ENCODE results near the gene PEX13.

PEX13 gene

DNA sequence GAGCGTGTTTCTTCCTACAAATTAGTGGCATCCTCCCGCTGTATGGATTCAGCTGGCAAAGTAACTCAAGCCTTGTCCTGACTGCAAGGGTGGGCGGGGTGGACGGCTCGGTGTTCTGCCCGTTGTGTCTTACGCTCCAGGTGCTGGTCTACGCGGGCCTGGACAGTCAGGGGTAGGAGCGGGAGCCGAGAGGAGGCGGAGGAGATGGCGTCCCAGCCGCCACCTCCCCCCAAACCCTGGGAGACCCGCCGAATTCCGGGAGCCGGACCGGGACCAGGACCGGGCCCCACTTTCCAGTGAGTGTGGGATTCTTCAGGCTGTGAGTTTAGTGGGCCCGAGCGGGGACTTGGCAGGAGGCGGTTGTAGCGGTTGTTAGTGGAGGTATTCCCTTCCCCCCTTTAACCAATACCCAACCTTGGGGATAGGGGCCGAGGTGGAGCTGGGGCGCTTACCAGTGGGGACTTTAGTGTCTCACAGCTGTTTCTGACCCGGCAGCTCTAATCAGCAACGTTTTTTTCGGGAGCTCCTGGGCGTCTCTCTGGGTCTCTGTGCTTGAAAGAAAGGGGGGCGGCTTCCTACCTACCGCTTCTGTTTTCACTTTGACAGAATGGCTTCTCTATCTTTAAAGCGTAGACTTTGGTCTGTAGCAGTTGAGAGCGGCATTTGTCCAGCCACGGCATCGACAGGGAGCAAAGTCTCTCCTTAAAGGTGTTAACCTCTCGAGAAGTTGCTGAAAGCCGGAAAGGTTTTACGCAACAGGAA lies at the start of gene PEX13, which contains the start of gene PUS10:
TSS of gene PEX13 (plus strand) at position 165 of the 762 bp plus-strand sequence. CDS start at position 205, 40 bp downstream.
TSS of gene PUS10 (minus strand) at position 700 of the 762 bp plus-strand sequence. CDS start 6,365 bp downstream, outside the sequence.
- Histone ChIP-seq H3K4me1 (ENCODE audit: insufficient read depth, low read length, poor library complexity, severe bottlenecking) (peaks cover 25% of the 10 kb centered on the region), H3K27me3 (ENCODE audit: insufficient read depth, low read length, poor library complexity, severe bottlenecking) (no peaks in the 10 kb centered on the region), H3F3A (ENCODE audit: low read depth) (no peaks in the 10 kb centered on the region), H3K4me2 (ENCODE audit: low read depth, low read length, poor library complexity, severe bottlenecking) (peak within 1 kb of the TSS; percentile 99), H3K79me2 (ENCODE audit: insufficient read depth, low read length) (peaks cover 63% of the 10 kb centered on the region), H3K4me3 (ENCODE audit: low read length, poor library complexity, severe bottlenecking) (peak within 1 kb of the TSS; percentile 96), H3K9ac (ENCODE audit: low read depth, low read length, poor library complexity, severe bottlenecking) (peak within 1 kb of the TSS; percentile 82), H3K9me3 (ENCODE audit: insufficient read depth, low read depth, low read length) (no peaks in the 10 kb centered on the region), H3K9me2 (replicated peaks; ENCODE audit: low read depth, low read length) (no peaks in the 10 kb centered on the region), H4K20me1 (ENCODE audit: insufficient read depth, low read length, poor library complexity, severe bottlenecking) (peaks cover 31% of the 10 kb centered on the region), H2AFZ (ENCODE audit: low read length) (peak within 1 kb of the TSS; percentile 98), H3K36me3 (ENCODE audit: insufficient read depth, low read length) (peaks cover 3% of the 10 kb centered on the region; the same call in 1 of the 2 replicates)
- TF ChIP-seq EZH2phosphoT487 (IDR thresholded peaks at IDR 0.05; ENCODE audit: borderline replicate concordance) (no peak), CTCF (conservative IDR thresholded peaks at IDR 0.05; ENCODE audit: low read length) (no peak)

DNA sequence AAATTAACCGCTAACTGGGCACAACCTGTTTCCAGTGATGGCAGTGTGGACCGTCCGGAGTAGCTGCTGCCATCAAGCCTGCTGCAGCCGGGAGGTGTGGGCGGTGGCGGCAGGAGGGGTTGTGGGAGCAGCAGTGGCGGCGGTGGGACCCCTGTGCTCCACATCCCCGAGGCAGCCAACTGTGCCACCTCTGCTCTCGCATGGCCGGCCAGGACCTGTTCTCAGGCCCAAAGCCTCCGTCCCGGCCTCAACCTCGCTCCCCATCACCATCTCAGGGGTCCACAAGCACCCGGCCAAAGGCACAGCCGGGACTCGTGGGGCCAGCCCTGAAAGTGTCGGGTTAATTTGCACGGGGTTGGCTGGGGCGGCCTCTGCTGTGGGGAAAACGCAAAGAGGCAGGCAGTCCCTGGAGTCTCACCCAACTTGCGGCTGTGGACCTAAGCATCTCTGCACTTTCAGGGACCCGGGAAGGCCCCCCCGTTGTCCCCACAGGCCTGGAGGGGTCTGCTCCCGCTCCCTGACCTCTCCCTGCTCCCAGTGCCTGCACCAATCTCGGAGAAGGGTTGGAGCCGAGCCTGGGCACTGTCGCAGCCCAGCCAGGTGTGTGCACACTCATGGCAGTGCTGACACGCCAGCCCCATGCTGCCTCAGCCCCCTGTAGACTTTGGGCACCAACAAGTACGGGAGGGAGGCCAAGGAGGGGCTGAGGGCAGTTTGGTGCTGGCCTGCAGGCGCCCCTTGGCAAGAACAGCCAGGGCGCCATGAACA lies 44.4 kb upstream of the PEX13 start:
- no peaks in the 10 kb centered on the region for H3K9me3 ChIP-seq (ENCODE audit: insufficient read depth, low read depth, low read length)
- H4K20me1 ChIP-seq (ENCODE audit: insufficient read depth, low read length, poor library complexity, severe bottlenecking) = no peaks in the 10 kb centered on the region
- H3K9ac ChIP-seq (ENCODE audit: low read depth, low read length, poor library complexity, severe bottlenecking) = no peak overlapping the region
- H3F3A ChIP-seq (ENCODE audit: low read depth) = no peaks in the 10 kb centered on the region
- H3K4me2 ChIP-seq (ENCODE audit: low read depth, low read length, poor library complexity, severe bottlenecking) = no peak overlapping the region
- no peaks in the 10 kb centered on the region for H3K9me2 ChIP-seq (replicated peaks; ENCODE audit: low read depth, low read length)
- peaks cover 6% of the 10 kb centered on the region for H3K4me1 ChIP-seq (ENCODE audit: insufficient read depth, low read length, poor library complexity, severe bottlenecking)
- H3K27me3 ChIP-seq (ENCODE audit: insufficient read depth, low read length, poor library complexity, severe bottlenecking) = no peaks in the 10 kb centered on the region
- no peaks in the 10 kb centered on the region for H3K79me2 ChIP-seq (ENCODE audit: insufficient read depth, low read length)
- no peaks in the 10 kb centered on the region for H3K36me3 ChIP-seq (ENCODE audit: insufficient read depth, low read length)
- no peak overlapping the region for H2AFZ ChIP-seq (ENCODE audit: low read length)
- no peak overlapping the region for H3K4me3 ChIP-seq (ENCODE audit: low read length, poor library complexity, severe bottlenecking)
- TF ChIP-seq EZH2phosphoT487 (IDR thresholded peaks at IDR 0.05; ENCODE audit: borderline replicate concordance) (no peak), CTCF (conservative IDR thresholded peaks at IDR 0.05; ENCODE audit: low read length) (no peak)

GRCh38 chr2:60973705-60974104 lies 43.8 kb upstream of the PEX13 start:
- Histone ChIP-seq H4K20me1 (ENCODE audit: insufficient read depth, low read length, poor library complexity, severe bottlenecking) (no peaks in the 10 kb centered on the region), H3K9me2 (replicated peaks; ENCODE audit: low read depth, low read length) (no peaks in the 10 kb centered on the region), H3K9me3 (ENCODE audit: insufficient read depth, low read depth, low read length) (no peaks in the 10 kb centered on the region), H2AFZ (ENCODE audit: low read length) (no peak overlapping the region), H3F3A (ENCODE audit: low read depth) (no peaks in the 10 kb centered on the region), H3K4me1 (ENCODE audit: insufficient read depth, low read length, poor library complexity, severe bottlenecking) (peaks cover 6% of the 10 kb centered on the region), H3K9ac (ENCODE audit: low read depth, low read length, poor library complexity, severe bottlenecking) (no peak overlapping the region), H3K4me3 (ENCODE audit: low read length, poor library complexity, severe bottlenecking) (no peak overlapping the region), H3K36me3 (ENCODE audit: insufficient read depth, low read length) (no peaks in the 10 kb centered on the region), H3K4me2 (ENCODE audit: low read depth, low read length, poor library complexity, severe bottlenecking) (no peak overlapping the region), H3K27me3 (ENCODE audit: insufficient read depth, low read length, poor library complexity, severe bottlenecking) (no peaks in the 10 kb centered on the region), H3K79me2 (ENCODE audit: insufficient read depth, low read length) (no peaks in the 10 kb centered on the region)
- TF ChIP-seq EZH2phosphoT487 (IDR thresholded peaks at IDR 0.05; ENCODE audit: borderline replicate concordance) (no peak), CTCF (conservative IDR thresholded peaks at IDR 0.05; ENCODE audit: low read length) (no peak)
